Fibroblast of upper back skin (primary cell): ENCODE measurements around the gene ZNF496.
"Not testable (repeated sequence)": the region's sequence is repeated elsewhere in the genome, so short reads cannot be mapped to it uniquely, and the experiment has no call there.

ENCODE experiments used
- DNase-seq: peaks from one replicate; pipeline ENCODE4 v3.0.0-alpha.2; 2013

ZNF496 gene

DNA sequence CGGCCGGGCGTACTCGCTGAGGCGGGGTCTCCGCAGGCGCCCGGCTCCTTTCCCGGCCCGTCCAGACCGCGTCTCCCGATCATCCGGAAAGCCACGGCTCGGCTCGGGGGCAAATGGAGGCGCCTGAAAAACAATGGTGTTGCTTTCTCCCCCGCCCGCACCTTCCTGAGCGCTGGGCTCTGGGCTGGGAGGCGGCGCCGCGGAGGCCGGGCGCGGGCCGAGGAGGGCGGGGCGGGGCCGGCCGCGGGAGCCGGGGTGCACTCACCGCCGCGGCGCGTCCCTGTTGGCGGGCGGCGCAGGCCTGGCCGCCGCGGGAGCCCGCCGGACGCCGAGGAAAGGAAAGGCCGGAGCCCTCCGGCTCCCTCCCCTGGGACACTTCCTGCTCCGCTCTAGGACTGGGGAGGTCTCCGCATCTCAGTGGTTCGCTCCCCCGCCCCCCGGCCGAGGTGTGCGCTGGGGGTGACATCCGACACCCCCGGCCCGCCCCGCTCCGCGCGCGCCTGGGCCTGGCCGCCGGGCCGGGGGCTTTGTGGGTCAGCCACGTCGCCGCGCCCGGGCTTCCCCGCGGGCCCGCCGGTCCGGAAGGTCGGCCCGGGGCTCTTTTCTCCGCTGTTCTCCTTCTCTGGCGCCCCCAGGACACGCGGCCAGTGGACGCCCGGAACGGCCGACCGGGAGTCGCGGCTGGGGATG is at the start of gene ZNF496:
ZNF496 (minus strand) TSS at position 343 of the 690 bp plus-strand sequence. CDS start 2,289 bp downstream, outside the sequence.
- peak; percentile 89 for DNase-seq

DNA sequence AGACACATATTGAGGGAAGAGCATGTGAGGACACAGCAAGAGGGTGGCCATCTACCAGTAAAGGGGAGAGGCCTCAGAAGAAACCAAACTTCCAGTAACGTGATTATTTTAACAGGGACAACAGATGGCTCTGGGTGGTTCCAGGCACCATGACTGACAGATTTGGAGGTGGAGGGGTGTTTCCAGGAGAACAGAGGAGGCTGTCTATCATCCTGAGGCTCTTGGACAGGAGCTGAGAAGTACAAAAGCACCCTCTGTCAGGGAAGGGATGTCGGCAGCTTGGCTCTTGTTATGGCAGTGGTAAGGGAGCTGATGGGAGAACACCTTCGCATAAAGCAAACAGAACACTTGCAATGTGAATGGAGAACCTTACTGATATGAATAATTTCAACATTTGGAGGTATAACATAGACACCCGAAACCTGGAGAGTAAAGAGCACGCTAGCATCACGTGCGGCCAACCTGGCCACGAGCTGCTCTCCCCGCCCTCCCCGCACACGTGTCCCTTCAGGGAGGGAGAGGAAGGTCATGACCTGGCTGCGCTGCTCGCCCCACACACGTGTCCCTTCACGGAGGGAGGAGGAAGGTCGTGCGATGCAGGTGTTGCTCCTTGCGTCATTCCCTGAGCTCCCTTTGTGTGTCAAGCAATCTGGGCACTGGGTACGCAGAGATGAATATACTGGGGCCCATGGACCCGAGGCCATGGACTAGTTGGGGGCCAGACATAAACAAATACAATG is 46.8 kb upstream of the ZNF496 start:
- no peak for DNase-seq

DNA sequence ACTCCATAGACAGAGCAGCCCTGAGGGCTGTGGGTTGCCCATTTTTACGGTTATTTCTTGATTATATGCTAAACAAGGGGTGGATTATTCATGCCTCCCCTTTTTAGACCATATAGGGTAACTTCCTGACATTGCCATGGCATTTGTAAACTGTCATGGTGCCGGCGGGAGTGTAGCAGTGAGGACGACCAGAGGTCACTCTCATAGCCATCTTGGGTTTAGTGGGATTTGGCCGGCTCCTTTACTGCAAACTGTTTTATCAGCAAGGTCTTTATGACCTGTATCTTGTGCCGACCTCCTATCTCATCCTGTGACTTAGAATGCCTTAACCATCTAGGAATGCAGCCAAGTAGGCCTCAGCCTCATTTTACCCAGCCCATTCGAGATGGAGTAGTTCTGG is 46.0 kb upstream of the ZNF496 start:
- DNase-seq = not testable (repeated sequence)

DNA sequence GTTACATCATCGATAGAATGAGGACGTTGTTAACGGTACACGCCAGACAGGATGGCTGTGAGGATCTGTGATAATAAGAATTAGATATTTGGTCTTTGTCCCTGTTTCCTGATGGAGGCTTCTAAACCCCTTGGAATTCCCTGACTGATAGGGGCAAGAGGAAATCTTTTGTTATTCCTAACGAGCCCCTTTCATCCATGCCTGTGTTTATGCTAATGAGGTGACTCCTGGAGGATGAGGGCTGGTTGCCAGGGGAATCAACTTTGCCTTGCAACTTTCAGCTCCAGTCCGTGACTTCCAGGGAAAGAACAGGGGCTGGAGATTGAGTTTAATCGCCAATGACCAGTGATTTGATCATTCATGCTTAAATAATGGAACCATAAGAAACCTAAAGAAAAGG is 45.0 kb upstream of the ZNF496 start:
- DNase-seq = no peak

DNA sequence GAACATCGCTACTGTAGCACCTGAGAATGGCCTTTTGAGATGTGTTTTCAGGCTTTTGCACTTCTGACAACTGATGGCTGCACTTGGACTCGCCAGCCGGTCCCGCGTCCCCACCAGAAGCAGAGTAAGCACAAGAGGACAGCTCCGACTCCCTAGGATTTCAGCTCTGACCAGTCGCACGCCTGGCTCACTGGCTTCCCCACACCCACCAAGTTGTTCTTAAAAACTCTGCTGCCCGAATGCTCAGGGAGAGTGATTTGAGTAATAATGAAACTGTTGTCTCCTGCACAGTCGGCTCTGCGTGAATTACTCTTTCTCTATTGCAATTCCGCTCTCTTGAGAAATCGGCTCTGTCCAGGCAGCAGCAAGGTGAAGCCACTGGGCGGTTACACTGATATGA is 44.1 kb upstream of the ZNF496 start:
- DNase-seq = no peak

DNA sequence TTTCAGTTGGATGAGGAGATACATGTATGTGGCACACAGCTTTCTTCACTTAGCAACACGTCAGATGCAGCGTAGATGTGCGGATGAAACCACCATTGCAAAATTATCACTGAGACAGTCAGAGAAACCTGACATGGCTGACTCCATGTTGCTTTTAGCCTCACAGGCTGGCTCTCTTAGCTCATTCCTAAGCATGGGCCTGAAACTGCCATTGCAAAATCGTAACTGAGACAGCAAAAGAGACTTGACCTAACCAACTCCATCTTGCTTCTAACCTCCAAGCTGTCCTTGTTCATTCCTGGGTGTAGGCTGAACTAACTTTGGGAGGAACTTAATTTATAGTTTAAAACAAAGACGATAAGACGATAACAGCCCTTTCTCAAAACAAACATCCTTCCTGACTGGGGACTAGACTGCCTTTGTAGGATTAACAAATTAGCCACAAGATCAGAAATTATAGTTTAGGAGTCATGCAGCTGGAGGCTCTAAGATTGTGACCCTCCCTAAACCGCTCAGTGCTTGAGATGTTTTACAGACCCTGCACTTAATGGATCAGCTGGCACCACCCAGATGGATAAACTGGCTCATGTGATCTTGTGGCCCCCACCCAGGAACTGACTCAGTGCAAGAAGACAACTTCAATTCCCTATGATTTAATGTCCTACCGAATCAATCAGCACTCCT is 43.1 kb upstream of the ZNF496 start:
- not testable (repeated sequence) for DNase-seq

DNA sequence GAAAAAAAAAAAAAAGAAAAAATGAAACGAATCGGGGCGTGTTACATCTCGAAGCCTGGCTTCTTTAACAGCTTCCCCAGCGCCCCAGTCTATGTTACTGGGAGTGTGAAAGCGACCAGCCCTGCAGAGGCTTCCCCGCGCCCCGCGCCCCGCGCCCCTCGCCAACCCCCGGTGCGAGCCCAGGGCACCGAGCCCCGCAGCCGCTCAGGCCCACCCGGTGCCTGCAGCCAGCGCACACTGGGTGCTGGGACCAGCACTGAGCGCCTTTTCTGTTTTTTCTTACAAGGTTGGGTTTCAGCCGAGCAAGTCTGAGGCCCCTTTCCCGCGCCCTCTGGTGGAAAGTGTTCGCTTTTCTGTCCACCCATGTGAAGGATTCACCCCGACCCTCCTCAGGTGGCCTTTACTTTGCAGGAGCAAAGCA is 42.1 kb upstream of the ZNF496 start:
- peak; percentile 36 for DNase-seq

DNA sequence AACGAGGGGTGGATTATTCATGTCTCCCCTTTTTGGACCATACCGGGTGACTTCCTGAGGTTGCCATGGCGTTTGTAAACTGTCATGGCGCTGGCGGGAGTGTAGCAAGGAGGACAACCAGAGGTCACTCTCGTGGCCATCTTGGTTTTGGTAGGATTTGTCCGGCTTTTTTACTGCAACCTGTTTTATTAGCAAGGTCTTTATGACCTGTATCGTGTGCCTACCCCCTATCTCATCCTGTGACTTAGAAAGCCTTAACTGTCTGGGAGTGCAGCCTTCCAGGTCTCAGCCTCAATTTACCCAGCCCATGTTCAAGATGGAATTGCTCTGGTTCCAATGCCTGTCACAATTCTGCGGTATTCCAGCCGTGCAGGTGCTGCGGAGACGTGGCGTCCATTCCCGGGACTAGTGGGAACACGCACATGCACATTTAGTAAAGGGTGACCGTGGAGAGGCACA is 40.2 kb upstream of the ZNF496 start:
- no peak for DNase-seq

DNA sequence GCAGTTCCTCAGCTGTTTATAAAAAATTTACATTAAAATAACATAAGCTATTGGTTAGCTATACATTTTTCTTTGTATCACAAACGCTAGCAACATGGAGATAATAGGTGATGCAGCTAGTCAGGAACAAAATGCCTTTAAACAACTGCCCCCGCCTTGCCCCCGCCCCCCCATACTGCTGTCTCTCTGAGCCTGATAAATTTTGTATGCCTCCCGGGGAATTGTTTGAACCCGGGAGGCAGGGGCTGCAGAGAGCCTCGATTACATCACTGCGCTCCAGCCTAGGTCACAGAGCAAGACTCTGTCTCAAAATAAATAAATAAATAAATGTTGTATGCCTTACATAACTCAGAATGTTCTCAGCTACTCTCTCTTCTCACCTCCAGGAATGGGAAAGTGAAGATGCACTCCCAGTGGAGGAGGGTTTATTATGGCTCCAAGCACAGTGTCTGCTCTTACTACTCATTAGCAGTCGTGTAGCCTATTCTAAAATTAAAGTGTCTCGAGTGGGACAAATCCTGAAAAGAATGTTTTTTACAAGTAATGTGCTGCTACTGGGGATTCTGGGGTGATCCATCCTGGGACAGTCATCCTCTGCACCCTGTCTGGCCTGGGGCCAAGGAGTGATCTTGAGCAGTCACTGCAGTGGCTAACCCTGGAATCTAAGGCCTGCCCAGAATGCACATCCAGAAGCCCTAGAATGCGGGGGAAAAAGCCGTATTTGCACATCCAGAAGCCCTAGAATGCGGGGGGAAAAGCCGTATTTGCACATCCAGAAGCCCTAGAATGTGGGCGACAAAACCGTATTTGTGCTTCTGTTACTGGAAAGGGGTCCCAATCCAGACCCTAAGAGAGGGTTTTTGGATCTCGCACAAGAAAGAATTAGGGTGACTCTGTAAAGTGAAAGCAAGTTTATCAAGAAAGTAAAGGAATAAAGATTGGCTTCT is 39.4 kb upstream of the ZNF496 start:
- peak; percentile 36 for DNase-seq

DNA sequence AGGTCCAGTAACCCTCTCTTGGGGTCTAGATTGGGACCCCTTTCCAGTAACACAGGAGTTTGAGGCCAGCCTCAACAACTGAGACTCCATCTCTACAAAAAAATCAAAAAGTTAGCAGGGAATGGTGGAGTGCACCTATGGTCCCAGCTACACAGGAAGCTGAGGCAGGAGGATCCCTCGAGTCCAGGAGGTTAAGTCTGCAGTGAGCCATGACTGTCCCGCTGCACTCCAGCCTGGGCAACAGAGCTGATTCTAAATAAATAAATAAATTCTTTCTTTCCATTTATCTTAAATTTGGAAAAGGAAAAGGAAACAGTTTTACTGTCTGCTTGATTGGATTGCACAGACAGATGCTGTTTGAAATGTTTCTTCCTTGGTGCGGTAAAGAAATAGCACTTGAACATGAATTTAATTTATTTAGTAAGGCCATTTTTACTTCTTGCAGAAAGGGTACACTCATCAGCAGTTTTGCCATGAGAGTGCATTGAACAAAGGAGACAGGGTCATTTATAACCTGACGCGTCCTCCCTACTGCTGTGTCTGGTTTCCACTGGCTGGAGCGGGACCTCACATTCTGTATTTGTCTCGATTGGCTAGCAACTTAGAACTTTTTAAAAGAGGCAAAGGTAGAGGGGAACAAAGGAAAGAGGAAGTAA is 37.0 kb upstream of the ZNF496 start:
- DNase-seq = no peak

DNA sequence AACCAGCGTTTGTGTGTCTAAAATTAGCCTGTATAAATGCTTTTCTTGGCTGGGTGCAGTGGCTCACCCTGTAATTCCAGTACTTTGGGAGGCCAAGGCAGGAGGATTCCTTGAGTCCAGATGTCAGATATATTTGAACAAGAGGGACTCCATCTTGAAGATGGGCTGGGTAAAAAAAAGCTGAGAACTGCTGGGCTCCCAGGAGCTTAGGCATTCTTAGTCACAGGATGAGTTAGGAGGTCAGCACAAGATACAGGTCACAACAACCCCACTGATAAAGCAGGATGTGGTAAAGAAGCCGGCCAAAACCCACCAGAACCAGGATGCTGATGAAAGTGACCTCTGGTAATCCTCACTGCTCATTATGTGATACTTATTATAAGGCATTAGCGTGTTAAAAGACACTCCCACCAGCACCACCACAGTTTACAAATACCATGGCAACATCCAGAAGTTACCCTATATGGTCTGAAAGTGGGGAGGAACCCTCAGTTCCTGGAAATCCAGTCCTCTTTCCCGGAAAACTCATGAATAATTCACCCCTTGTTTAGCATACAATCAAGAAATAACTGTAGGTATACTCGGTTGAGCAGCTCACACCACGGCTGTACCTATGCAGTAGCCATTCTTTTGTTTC is 36.2 kb upstream of the ZNF496 start:
- no peak for DNase-seq

DNA sequence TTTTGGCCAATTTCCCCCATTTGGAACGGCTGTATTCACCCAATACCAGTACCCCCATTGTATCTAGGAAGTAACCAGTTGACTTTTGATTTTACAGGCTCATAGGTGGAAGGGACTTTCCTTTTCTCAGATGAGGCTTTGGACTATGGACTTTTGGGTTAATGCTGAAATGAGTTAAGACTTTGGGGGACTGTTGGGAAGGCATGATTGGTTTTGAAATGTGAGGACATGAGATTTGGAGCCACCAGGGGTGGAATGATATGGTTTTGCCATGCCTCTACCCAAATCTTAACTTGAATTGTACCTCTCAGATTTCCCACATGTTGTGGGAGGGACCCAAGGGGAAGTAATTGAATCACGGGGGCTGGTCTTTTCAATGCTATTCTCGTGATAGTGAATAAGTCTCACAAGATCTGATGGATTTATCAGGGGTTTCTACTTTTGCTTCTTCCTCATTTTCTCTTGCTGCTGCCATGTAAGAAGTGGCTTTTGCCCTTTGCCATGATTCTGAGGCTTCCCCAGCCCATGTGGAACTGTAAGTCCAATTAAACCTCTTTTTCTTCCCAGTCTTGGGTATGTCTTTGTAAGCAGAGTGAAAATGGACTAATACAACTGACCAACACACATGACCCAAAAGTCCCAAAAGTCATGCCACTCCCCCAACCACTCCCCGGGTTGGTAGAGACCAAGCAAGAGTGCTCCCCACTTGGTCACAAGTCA is 35.4 kb upstream of the ZNF496 start:
- no peak for DNase-seq

DNA sequence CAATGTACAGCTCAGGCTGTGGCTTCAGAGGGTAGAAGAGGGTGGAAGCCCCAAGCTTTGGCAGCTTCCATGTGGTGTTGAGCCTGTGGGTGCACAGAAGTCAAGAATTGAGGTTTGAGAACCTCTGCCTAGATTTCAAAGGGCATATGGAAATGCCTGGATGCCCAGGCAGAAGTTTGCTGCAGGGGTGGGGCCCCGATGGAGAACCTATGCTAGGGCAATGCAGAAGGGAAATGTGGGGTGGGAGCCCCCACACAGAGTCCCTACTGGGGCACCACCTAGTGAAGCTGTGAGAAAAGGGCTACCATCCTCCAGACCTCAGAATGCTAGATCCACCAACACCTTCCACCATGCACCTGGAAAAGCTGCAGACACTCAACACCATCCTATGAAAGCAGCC is 34.7 kb upstream of the ZNF496 start:
- DNase-seq = not testable (repeated sequence)

DNA sequence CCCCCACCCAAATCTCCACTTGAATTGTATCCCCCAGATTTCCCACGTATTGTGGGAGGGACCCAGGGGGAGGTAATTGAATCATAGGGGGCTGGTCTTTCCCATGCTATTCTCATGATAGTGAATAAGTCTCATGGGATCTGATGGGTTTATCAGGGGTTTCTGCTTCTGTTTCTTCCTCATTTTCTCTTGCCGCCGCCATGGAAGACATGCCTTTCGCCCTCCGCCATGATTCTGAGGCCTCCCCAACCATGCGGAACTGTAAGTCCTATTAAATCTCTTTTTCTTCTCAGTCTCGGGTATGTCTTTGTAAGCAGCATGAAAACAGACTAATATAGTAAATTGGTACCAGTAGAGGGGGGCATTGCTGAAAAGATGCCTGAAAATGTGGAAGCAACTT is 33.4 kb upstream of the ZNF496 start:
- no peak for DNase-seq

DNA sequence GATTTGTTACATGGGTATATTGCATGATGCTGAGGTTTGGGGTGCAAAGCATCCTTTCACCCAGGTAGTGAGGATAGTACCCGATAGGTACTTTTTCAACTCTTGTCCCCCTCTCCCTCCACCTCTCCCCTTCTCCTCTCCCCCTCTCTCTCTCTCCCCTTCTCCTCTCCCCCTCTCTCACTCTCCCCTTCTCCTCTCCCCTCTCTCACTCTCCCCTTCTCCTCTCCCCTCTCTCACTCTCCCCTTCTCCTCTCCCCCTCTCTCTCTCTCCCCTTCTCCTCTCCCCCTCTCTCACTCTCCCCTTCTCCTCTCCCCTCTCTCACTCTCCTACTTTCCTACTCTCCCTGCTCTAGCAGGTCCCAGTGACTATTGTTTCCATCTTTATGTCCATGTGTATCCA is 31.3 kb upstream of the ZNF496 start:
- DNase-seq = not testable (repeated sequence)

DNA sequence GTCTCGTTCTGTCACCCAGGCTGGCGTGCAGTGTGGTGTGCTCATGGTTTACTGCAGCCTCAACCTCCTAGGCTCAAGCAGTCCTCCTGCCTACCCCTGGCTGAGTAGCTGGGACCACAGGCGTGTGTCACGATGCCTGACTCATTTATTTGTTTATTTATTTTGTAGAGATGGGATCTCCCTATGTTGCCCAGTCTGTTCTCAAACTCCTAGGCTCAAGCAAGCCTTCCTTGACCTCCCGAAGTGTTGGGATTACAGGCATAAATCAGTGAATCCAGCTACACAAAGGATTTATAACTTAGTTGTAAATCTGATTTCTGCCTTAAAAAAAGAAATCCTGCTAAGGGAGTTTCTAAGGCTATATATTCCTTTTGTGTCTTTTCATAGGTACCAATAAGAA is 30.5 kb upstream of the ZNF496 start:
- DNase-seq = no peak

DNA sequence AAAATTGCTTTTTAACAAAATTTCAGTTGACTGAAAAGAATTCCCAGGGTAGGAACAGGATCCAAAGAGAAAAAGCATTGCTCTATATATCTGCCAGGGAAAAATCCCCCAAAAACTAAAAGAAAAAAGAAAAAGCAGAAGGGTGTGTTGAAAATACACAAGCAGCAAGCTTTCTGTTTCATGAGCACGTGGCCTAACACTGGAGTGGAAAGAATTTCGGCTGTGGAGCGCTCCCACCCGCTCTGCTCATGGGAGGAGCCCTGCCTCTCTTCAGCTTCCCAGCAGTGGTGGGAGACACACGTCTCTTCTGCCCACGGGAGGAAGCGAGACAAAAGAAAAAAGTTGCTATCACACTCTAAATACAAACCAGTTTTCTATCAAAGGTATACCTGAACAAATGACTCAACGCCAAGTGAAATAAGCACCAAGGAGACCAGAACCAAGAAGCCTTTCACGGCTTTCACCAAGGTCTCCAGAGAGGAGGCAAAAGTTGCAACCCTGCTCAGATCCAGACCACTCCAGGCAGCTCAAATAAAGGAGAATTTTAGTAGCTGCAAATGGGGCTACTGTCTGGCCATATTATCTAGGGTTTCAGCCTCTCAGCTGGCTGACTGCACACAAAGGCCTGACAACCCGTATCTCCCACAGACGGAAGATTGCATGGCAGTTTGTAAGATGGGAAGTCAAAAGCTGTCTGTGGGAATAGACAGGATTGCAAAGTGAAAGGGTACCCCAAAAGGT is 29.5 kb upstream of the ZNF496 start:
- DNase-seq = no peak

DNA sequence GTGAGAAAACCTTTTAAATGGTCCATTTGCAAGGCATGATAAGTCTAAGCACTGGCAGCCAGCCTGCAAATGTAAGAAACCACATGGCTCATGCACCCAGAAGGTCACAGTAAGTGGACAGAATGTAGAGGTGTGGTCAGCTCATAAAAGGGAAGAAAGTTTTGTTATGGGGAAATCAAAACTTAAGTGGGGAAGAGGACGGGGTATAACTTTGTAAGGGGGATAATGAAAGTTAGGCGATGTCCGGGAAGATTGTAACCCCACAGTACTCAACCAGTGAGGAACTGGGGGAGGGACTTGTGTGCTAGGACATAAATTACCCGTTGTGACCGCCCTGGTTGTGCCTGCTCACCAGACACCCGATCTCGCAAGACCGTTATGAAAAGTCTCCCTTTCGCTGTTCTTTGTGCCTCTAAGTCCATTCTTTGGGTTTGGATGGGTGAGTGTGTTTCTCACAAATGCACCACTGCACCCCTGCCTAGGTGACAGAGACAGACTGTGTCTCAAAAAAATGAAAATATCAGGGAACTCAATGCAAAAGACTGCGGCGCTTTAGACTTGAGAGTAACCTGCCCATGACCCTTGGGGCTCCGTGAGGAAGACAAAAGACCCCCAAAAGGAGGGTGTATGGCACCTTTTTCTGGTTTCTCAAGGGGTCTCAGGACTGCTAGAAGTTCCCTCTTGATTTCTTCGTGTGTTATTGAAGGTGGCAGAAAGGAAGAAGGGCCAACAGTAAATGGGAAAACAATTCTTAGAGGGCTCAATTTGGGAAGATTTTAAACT is 28.6 kb upstream of the ZNF496 start:
- no peak for DNase-seq

DNA sequence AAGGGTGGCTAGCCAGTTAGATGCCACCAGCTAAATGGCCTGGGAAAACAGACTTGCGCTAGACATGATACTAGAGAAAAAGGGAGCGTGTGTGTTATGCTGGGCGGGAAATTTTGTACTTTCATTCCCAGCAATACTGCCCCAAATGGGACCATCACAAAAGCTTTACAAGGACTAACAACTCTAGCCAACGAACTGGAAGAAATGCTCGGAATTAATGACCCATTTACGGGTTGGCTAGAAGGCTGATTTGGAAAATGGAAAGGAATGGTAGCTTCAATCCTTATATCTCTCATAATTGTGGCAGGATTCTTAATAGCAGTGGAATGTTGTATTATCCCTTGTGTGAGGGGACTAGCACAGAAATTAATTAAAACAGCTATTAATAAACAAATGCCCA is 27.9 kb upstream of the ZNF496 start:
- no peak for DNase-seq
